ENCODE measurements around the gene SLC41A3. TPM values are rescaled to one million over a fixed set of nuclear protein-coding genes. Genes with fewer than 3 reads are reported as not detected.
"Not testable (repeated sequence)": the region's sequence is repeated elsewhere in the genome, so short reads cannot be mapped to it uniquely, and the experiment has no call there.

SLC41A3 gene
- total RNA-seq, 1 donor from 2014 or later = 18.0 TPM

GRCh38 chr3:126008219-126008618 lies 75.7 kb downstream of the SLC41A3 start:
- intact Hi-C loops (cut with micrococcal nuclease) = no loop called here

GRCh38 chr3:126005951-126006350 lies 78.0 kb downstream of the SLC41A3 start:
- intact Hi-C loops (cut with micrococcal nuclease) = no loop called here

DNA sequence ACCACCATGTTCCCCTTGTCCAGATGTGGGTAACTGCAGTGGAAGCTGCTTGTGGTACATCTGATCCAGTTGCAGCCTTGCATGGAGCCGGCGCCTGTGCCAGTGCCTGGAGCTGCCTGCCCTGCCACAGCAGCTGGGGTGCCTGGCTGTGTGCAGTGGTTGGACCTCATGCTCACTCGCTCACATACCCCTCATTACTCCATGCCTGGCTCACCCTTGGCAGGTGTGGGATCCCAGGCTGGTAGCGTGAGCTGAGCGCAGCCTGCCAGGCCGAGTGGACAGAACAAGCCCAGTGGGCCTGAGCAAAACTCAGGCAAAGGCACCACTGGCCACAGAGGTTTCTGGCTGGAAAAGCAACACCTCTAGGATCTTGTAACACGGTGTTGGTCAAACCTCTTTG lies 79.2 kb downstream of the SLC41A3 start:
- intact Hi-C loops (cut with micrococcal nuclease) = no loop called here

DNA sequence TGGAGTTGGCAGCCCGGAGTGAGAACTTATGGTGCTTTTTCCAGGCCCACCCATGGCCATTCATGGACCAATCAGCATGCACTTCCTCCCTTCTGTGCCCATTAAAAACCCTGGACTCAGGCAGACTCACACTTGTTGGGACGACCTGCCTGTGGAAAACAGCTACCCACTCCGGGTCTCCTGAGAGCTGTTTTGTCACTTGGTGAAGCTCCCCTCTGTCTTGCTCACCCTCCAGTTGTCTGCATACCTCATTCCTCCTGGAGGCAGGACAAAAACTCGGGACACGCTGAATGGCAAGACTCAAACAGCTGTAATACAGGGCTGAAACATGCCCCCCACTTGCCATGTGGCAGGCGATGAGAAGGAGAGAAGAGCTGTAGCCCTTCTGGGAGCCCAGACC lies 79.7 kb downstream of the SLC41A3 start:
- intact Hi-C loops (cut with micrococcal nuclease) = no loop called here

- intact Hi-C loops (cut with micrococcal nuclease) = no loop called here
Observed at GRCh38 chr3:126003447-126004190, 80.3 kb downstream of the SLC41A3 start.

DNA sequence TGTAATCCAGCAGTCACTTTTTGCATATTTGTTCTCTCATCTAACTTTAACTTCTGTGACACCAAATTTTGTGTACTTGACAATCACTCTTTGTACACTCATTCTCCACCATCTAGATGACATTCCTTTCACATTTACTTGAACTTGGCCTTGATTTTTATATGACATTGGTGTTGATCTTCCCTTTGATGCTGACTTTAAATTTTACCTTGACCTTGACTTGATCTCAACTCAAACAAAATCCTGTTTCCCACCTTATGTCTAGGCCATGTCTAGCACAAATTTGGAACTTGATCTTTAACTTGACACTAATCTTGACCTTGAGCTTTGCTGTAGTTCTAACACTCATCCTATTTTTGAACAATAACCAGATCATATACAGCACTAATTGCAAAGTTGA lies 81.7 kb downstream of the SLC41A3 start:
- intact Hi-C loops (cut with micrococcal nuclease) = no loop called here

- intact Hi-C loops (cut with micrococcal nuclease) = loop anchor here (10.0 kb wide), 1 partner anchor 708 kb away; the partner anchor contains the start of gene CHCHD6
Observed at GRCh38 chr3:125996751-125997150, 87.2 kb downstream of the SLC41A3 start.

DNA sequence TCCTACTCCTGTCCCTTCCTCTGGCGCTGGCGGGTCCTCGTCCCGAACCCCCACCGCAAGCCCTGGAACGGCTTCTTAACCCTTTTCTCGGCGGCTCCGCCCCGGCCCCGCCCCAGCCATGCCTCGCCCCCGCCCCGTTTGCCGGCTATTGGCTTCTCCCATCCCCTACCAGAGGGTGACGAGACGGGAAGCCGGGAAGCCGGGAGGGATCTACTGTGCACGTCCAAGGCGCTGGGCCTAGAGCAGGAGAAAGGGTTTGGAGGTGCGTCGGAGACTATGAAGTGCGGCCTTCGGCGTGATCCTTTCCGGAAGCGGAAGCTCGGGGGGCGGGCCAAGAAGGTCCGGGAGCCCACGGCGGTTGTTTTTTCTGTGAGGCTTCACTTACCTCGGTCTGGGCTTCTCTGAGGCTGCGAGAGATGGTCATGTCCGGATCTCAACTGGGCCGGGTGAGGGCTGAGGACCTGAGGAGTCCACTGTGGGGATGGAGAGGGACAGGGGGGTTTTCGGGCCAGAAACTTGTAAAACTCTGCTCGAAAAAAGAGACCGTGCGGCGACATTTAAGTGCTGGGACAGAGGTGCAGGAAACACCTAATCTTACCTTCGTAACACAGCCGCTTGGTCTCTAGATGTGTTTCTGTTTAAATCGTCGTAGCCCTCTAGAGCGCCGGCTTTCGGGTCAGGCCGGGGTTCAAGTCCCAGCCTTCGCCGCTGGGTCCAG lies 93.5 kb downstream of the SLC41A3 start:
- intact Hi-C loops (cut with micrococcal nuclease) = loop anchor here (1.0 to 10.0 kb wide), 8 partner anchors 18 to 1600 kb away; partner anchors contain the start of genes CHCHD6, KLF15, OSBPL11 and SLC41A3

GRCh38 chr3:125984951-125985350 lies 99.0 kb downstream of the SLC41A3 start:
- intact Hi-C loops (cut with micrococcal nuclease) = not testable (repeated sequence)

DNA sequence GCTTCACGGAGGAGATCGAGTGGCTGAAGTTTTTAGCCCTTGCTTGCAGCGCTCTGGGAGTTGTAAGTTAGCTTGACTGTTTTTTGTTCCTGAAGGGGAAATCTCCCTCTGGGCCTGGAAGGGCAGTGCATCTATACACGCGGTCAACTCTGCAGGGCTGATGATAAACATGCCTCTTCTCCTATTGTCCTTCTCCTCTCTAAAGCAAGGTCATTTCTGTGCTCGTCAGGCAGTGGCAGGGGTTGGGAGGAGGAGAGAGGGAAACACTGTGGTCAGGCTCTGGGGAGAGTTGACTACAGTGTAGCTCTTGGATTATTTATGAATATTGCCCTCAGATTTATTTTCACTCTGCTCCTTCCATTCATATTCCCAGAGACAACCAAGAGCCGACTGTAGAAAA lies 106.8 kb downstream of the SLC41A3 start:
- intact Hi-C loops (cut with micrococcal nuclease) = not testable (repeated sequence)

GRCh38 chr3:125976003-125976390 lies 107.9 kb downstream of the SLC41A3 start:
- intact Hi-C loops (cut with micrococcal nuclease) = not testable (repeated sequence)

GRCh38 chr3:125975245-125976002 lies 108.5 kb downstream of the SLC41A3 start:
- intact Hi-C loops (cut with micrococcal nuclease) = not testable (repeated sequence)

DNA sequence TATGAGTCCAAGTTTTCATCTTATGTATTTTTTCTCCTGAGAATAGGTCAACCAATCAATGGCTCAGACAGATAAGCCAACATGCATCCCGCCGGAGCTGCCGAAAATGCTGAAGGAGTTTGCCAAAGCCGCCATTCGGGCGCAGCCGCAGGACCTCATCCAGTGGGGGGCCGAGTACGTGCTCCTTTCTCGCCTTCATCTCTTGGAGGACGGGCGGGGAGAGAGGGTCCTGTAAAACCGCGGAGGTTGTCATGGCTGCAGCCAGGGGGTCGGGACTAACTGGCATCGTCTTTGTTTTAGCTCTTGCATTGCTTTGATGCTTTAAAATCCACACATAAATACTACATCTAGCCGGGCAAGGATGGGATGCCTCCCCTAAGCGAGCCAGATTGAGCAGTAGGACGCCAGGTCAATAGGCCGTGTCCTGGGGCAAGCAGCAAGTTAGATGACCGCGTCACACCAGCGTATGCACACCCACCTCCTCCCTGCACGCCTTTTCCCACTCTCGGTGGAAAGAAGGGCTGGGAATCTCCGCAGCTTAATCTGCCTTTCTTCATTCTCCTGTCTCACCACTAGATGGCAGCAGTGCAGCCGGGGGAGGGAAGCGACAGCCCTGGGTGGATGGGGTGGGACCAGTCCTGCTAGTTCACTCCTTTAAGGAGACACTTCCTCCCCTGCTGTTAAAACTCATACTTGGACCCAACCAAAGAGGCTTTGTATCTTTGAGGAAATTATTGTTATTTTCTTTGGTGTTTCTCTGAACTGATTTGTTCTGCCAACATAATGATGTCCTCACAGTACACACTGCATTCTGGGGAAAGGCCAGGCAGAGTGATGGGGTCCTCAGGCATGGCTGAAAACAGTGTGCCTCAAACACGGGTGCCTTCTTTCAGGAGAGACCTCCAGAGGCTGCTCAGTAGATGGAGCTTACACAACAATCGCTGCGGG lies 111.7 kb downstream of the SLC41A3 start:
- intact Hi-C loops (cut with micrococcal nuclease) = loop anchor here (1.0 to 5.0 kb wide), 3 partner anchors 18 to 415 kb away; partner anchors contain the start of gene SLC41A3

DNA sequence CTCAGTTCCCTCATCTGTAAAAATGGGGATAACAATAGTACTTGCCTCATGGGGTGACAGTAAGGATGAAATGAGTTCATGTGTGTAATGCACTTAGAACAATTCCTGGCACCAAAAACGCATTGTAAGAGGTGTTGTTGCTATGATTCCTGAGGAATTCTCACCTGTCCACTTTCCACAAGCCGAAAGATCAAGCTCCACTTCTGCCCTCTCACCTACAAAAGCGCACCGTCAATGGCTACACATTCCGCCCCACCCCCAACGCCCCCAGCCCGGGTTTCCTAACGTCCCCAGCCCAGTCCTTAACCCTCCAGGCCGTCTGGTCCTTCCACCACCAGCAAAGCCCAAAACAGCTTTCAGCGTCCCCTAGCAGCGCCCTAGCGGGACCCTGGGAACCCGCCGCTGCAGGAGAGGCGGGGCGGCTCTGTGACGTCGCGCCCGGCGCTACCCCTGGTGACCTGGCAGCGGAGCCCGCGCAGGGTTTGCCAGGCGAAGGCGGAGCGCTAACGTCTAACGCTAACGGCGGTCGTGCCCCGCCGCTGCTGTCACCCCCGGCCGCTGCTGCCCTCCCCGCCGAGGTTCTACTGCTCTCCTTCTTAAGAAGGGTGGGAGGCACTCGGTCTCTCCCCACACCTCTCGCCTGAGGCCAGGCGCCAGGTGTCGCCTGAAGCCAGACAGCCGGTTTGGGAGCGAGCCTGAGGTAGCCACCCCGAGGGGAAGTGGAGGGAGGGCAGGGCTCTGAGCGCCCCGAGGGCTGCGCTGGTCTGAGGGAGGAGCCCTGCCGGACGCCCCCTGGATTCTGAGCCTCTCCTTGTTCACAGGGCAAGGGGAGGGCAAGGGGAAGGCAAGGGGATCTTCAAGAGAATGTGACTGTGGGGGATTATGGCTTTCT lies 115.0 kb downstream of the SLC41A3 start, which contains the start of gene ROPN1B:
Gene ROPN1B, plus strand, starts transcription at position 478 of the 892 bp plus-strand sequence. CDS start 2,877 bp downstream, outside the sequence.
- intact Hi-C loops (cut with micrococcal nuclease) = not testable (repeated sequence)

DNA sequence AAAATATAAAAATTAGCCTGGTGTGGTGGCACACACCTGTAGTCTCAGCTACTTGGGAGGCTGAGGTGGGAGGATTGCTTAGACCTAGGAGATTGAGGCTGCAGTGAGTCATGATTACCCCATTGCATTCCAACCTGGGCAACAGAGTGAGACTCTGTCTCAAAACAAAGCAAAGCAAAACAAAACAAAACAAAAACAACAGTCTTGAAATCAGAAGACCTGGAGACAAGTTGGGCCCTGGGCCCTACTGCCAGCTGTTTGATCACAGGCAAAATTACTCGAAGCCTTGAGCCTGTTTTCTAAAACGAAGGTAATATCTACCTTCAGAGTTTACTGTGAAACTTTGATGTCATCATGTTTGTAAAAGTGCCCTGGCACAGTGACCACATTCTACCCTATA lies 115.8 kb downstream of the SLC41A3 start:
- intact Hi-C loops (cut with micrococcal nuclease) = not testable (repeated sequence)

DNA sequence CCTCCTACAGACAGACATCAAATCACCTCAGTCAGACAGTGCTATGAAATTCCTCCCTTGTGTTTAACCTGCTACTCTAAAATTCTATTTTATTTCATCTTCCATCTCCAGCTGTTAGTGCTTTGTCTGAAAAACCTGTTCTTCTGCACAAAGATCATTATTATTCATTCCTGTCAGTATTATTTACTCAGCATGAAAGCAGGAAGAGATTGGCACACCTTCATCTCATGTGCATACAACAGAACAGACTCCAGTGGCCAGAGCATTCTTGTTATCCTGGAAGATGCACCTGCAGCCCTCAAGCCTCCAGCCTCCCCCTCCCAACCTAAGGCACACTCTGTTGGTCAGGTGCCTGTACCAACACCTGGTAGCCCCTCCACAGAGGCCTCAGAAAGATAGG lies 116.8 kb downstream of the SLC41A3 start:
- intact Hi-C loops (cut with micrococcal nuclease) = no loop called here

DNA sequence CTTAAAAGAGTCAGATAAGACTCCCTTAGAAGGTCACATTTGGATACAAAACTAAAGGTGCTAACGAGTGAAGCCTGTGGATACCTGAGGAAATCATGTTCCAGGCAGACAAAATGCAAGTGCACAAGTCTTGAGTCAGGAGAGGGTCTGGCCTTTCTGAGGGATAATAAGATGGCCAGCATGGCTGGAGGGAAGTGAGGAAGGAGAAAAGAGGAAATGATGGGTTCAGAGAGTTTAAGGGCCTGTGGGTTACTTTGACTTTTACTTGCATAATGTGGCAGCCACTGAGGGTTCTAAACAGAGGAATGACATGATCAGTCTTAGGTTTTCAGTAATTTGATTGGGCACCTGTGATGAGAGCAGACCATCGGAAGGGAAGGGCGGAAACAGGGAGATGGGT lies 118.4 kb downstream of the SLC41A3 start:
- intact Hi-C loops (cut with micrococcal nuclease) = no loop called here

DNA sequence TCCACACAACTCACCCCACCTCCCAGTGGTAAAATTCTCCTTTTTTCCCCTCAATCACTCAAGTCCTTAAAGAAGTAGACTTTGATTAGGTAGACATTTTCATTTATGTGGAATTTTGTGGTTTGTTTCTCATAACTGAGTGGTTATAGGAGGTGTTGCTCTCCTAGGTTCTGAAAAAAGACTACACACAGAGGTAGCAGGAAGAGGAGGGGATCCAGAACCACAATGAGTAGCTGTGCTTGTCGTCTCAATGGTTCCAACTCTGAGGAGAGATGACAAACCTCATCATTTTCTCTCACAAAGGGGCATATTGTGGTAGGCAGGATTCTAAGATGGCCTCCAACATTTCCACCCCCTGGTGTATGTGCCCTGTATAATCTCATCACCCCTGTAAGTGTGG lies 120.1 kb downstream of the SLC41A3 start:
- intact Hi-C loops (cut with micrococcal nuclease) = not testable (repeated sequence)

DNA sequence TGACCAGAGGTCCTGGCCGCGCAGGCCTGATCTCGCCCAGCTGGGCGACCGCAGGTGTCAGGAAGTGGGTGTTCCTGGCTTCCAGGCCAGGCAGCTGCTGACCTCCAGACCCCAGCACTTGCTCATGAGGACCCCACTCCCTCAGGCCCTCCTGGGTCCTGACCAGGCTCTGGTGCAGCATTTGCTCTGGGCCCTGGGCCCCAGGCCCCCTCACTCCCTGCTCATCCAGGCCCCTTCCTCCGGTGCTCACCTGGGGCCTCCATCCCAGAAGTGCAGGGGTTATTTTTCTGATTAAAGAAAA lies 122.7 kb downstream of the SLC41A3 start:
- intact Hi-C loops (cut with micrococcal nuclease) = no loop called here

Measured in T-helper 1 cell treated with Interleukin-12 subunit alpha and Interleukin-12 subunit beta and Interleukin-4 antibody, amounts not matched to agents 30 ng/mL and 1 ng/mL, for 36 hours (primary cell).